Activated T-cell treated with anti-CD3 and anti-CD28 coated beads for 48 hours (primary cell): Measurements from ENCODE around the gene TENM3.

Source experiments
- DNase-seq: peaks from one replicate; pipeline ENCODE4 v3.0.0-alpha.2; 2020; ENCODE audit warnings: low read depth

The TENM3 gene

GRCh38 chr4:182404376-182404775 lies 161.2 kb downstream of the TENM3 start:
- DNase-seq, result no peak

GRCh38 chr4:182405087-182405486 lies 161.9 kb downstream of the TENM3 start:
- no peak for DNase-seq

- DNase-seq, result no peak
These were observed 166.1 kb downstream of the TENM3 start for GRCh38 chr4:182409271-182409670.

GRCh38 chr4:182411391-182411790 lies 168.2 kb downstream of the TENM3 start:
- no peak for DNase-seq

- DNase-seq, result no peak
These were observed 170.3 kb downstream of the TENM3 start for GRCh38 chr4:182413550-182413949.

- no peak for DNase-seq
These were observed 171.9 kb downstream of the TENM3 start for GRCh38 chr4:182415116-182415515.

- DNase-seq, result no peak
These were observed 172.9 kb downstream of the TENM3 start for GRCh38 chr4:182416067-182416466.

- no peak for DNase-seq
These were observed 175.0 kb downstream of the TENM3 start for GRCh38 chr4:182418054-182418734.

- no peak for DNase-seq
These were observed 177.0 kb downstream of the TENM3 start for GRCh38 chr4:182420189-182420588.

GRCh38 chr4:182421753-182422152 lies 178.6 kb downstream of the TENM3 start:
- DNase-seq, result no peak

- DNase-seq, result no peak
These were observed 182.1 kb downstream of the TENM3 start for GRCh38 chr4:182425302-182425701.

GRCh38 chr4:182426901-182427300 lies 183.7 kb downstream of the TENM3 start:
- no peak for DNase-seq

- DNase-seq, result no peak
These were observed 184.4 kb downstream of the TENM3 start for GRCh38 chr4:182427554-182427953.

GRCh38 chr4:182429896-182430295 lies 186.7 kb downstream of the TENM3 start:
- no peak for DNase-seq

- no peak for DNase-seq
These were observed 189.6 kb downstream of the TENM3 start for GRCh38 chr4:182432819-182433218.

- no peak for DNase-seq
These were observed 191.5 kb downstream of the TENM3 start for GRCh38 chr4:182434720-182435119.

- DNase-seq, result no peak
These were observed 192.2 kb downstream of the TENM3 start for GRCh38 chr4:182435401-182435800.

GRCh38 chr4:182443070-182443469 lies 199.9 kb downstream of the TENM3 start:
- DNase-seq, result no peak

- no peak for DNase-seq
These were observed 204.6 kb downstream of the TENM3 start for GRCh38 chr4:182447767-182448280.

GRCh38 chr4:182448281-182449151 lies 205.3 kb downstream of the TENM3 start:
- peak; percentile 33 for DNase-seq

- no peak for DNase-seq
These were observed 206.2 kb downstream of the TENM3 start for GRCh38 chr4:182449186-182449929.

GRCh38 chr4:182449930-182450439 lies 206.8 kb downstream of the TENM3 start:
- DNase-seq, result no peak
